ENCODE measurements around the gene TRPV5. TPM values are rescaled to one million over a fixed set of nuclear protein-coding genes. Genes with fewer than 3 reads are reported as not detected.

TRPV5 gene
- polyA plus RNA-seq, 1 donor: 0.15 TPM

DNA sequence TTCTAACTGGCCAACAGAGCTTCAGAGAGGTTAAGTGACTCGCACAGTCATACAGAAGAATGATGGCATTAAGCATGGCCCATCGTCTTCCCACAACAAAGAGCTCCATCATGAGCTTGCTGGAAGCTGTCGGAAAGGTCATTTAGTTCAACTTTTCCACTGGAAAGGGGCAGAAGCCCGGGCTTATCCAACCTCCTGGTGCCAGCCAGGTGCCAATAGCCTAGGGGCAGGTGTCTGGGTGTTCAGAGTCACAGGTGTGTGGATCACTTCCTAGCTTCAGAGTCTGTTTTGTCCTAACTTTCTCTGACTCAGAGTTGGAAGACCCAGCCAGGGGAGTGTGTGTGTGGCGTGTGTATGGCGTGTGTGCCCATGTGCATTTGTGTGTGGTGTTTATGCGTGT lies 46.7 kb downstream of the TRPV5 start:
- no peak for DNase-seq (ENCODE audit: low read depth)

- DNase-seq (ENCODE audit: low read depth): no peak
Measured at GRCh38 chr7:142885311-142886230, 48.0 kb downstream of the TRPV5 start, which contains the start of gene TRPV6. TSS of gene TRPV6 (minus strand) at chr7:142885745.

DNA sequence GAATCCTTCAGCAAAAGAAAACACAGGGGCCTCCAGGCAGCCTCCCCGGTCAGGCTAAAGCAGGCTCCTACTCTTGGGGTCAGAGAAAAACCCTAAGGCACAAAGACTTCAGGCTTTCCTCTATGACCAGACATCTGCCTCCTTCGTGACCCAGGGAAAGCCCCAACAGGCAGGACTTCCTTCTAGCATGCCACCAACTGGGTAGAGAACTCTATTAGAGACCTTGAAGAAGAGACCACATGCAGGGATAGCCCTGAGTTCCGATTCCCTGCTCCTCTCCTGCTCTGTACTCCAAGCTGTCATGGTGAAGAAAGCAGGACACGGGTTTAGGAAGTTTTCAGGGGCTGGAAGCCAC lies 49.3 kb downstream of the TRPV5 start:
- no peak for DNase-seq (ENCODE audit: low read depth)

GRCh38 chr7:142883571-142884285 lies 49.8 kb downstream of the TRPV5 start:
- no peak for DNase-seq (ENCODE audit: low read depth)

DNA sequence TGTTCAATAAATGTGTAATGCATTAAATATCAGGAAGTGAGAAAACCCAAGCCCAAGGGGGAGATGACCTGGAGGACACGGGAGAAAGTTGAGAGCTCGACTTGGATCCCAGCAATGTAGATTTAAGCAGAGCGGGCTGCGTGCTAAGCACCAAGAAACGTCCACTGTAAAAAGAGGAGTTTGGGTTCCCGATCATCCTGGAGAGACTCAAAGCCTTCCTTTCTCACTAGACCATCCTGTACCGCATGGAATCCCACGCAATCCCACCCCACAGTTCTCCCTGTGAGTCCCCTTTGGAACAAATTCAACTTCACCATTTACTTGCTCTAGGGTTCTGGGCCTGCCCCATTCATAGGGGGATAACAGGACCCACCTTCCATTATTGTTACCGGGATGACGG lies 50.4 kb downstream of the TRPV5 start:
- no peak for DNase-seq (ENCODE audit: low read depth)

DNA sequence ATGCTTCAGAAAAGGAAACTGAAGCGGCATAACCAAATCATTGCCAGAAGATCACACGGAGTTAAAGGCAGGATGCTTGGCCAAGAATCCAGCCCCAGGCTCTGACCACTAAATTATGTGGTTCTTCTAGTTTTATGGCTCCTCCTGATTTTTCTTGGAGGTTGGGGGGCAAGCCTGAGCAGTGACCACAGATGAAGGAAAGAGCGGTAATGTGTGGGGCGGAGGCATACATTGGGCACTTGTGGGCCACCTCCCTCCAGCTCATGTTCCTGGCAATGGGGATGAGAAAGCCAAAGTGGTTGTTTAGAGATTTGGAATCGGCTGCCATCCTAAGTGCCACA lies 51.2 kb downstream of the TRPV5 start:
- no peak for DNase-seq (ENCODE audit: low read depth)

- DNase-seq (ENCODE audit: low read depth): no peak
Measured at GRCh38 chr7:142881586-142882337, 51.8 kb downstream of the TRPV5 start.

GRCh38 chr7:142880876-142881505 lies 52.6 kb downstream of the TRPV5 start:
- DNase-seq (ENCODE audit: low read depth): no peak

DNA sequence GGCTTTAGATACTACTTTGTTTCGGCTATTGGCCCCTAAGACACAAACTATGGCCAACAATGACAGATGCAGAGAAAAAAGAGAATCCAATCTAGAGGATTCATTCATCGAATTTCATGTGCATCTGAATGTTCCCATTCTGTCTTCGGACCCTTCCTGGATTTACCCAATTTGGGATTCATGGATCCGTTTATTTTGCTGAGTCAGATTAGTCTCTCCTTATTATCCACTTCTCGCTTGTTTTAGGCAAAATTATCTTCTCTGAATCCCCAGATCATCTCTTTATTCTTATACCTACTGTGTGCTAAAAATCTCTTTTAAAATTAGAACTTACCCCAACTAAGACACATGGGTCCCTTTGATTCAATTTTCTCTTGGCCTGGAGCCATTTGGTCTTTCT lies 54.5 kb downstream of the TRPV5 start:
- DNase-seq (ENCODE audit: low read depth): no peak

DNA sequence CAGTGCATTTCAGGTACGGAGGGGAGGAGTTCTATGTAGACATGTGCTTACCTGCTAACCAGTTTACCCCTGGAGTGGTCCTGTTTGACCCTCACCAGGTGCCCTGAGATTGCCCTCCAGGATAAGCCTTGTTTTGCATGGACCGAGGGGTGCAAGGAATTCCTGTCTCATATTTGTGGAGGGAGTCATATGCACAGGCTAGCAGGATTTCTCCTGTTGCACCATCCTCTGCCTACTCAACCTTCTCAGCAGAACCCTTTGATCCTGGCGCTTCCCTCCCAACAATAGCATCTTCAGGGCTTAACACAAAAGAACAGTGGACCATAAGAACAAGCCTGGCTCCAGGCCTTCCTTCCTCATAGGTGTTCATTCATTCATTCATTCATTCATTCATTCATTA lies 55.2 kb downstream of the TRPV5 start:
- no peak for DNase-seq (ENCODE audit: low read depth)

GRCh38 chr7:142876991-142877910 lies 56.3 kb downstream of the TRPV5 start:
- no peak for DNase-seq (ENCODE audit: low read depth)

DNA sequence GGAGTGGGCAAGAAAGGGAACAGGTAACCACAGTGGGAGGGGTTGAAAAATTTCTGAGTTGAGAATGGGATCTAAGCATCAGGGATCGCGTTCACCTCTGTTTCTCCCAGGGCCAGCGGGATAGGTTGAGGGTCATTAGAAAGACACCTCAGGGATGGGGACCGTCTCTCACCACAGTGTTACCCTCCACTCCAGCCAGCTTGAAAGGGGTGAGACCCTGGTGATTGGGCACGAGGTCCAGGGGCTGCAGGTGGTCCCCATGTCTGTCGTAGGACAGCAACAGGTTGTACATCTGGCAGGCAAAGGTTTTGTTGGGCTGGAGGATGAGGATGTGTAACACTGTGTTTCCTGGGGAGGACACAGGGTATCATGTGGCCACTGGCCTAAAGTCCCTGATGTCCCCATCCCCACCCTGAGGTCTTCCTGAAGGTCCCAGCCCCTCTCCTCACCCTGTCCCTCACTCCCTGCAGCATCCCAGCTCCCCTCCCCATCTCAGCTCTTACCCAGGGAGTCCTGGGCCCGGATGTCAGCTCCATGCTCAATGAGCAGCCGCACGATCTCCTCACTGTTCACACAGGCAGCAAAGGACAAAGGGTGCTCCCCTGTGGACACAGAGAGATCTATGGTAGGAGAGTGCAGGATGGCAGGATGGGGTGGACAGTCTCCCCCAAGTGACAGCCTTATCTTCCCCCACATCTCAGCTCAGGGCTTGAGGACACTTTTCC lies 57.1 kb downstream of the TRPV5 start:
- DNase-seq (ENCODE audit: low read depth): no peak

GRCh38 chr7:142875456-142875855 lies 58.1 kb downstream of the TRPV5 start:
- no peak for DNase-seq (ENCODE audit: low read depth)

GRCh38 chr7:142874837-142875236 lies 58.7 kb downstream of the TRPV5 start:
- DNase-seq (ENCODE audit: low read depth): no peak

DNA sequence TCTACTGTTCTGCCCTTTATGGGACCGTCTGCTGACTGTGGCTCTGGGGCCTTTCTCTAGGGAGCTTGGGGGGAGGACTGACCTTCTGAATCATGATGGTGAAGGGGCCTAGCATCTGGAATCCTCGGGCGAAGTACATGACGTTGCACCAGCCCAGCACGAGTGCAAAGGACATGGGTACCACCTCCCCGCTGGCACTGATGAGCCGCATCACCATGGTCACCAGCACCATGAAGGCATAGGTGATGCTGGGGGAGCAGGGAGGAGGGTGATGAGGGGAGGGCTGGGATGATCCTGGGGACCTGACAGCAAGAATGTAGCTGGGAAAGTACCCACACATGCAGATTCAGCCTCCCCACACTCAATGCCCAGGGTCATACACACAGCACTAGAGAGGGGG lies 59.1 kb downstream of the TRPV5 start:
- DNase-seq (ENCODE audit: low read depth): no peak

GRCh38 chr7:142873871-142874270 lies 59.7 kb downstream of the TRPV5 start:
- no peak for DNase-seq (ENCODE audit: low read depth)

DNA sequence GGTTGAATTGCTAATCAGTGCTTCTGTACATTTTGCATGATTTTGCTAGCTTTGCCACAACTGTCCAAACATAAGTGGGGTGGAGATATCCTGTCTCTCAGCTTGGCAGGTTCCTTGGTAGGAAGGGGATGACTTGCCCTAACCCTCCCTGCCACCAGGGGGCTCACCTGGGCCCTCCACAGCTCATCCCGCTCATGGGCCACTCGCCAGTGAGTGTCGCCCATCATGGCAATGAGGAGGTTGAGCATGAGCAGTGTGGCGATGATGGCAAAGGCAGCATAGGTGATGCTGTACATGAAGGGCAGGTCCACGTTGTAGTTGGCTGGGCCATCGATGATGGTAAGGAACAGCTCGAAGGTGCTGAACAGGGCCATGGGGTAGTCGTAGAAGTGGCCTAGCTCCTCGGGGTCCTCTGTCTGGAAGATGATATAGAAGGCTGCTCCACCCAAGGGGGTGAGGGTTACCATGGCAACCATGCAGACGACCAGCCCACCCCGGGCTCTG lies 60.2 kb downstream of the TRPV5 start:
- DNase-seq (ENCODE audit: low read depth): no peak

DNA sequence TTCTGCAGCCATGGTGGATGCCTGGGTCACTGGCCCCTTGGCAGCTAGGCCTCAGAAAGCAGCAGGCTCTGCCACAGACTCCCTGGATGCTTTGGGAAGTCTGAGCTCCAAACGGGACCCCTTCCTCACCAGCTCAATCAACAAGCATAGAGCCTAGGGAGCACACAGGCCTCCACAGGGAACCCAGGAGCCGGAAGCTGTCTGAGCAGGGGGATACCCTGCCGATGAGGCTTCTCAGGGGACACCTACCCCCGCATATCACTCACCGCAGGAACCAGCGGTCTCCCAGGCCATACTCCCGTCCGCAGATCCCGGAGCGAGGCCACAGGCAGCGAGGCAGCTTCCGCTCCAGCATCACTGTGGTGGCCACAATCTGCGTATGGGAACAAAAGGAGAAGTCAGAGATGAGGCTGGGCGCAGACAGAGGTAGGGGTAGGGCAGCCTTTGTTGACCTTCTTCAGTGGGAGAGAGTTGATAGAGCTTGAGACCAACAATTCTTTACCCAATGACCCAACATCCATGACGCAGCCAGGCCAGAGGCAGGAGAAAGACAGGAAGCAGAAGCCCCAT lies 61.4 kb downstream of the TRPV5 start:
- DNase-seq (ENCODE audit: low read depth): no peak

DNA sequence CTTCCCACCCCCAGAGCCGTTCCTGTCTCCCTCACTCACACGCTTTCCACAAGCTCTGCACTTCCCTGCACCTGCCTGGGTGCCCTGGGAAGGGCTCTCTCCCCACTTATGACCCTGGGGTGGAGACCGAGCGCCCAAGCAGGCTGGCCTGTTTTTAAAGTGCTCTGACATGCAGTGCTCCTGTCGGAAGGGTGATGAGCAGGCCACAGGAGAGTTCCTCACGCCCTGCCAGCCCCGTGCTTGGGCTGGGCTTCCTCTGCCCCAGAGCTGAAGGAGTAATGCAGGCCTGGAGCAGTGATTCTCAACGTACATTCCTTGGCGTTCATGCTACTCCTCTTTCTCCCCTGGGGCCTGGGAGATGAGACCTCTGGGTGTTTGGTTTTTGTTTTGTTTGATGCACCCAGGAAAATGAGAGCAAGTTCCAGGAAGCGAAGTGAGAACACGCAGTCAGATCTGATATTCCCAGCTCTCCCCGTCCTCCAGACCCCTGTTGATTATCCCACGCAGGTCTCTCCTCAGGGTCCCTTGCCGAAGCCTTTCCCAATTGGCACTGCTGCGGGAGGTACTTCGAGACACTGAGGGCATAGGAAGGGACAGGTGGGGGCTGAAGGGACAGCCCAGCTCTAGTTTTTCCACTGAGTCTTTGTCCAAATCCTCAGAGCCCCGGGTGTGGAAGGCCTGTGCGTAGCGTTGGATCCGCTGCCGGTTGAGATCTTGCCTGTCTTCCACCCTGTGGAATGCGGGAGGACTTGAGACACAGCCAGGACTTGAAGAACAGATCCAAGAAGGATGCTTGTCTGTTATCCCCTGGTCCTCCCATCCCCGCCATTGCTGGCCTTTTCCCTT lies 62.1 kb downstream of the TRPV5 start:
- no peak for DNase-seq (ENCODE audit: low read depth)

Data from forelimb muscle (tissue), 1 donor.